Duodenal mucosa (tissue), 2 donors: ENCODE data around the gene CYP1B1.
"Not testable (repeated sequence)": the region's sequence is repeated elsewhere in the genome, so short reads cannot be mapped to it uniquely, and the experiment has no call there.

ENCODE experiments used
- H3K27ac ChIP-seq: one replicate; pipeline ENCODE4 v1.7.0; 2013; ENCODE audit warnings: low read depth, low read length
- H3K27me3 ChIP-seq, 2 donors: one replicate each; pipeline ENCODE4 v1.7.0; 2013; ENCODE audit warnings: low read length in 2 of 2, control low read depth in 1 of 2; ENCODE audit not compliant: insufficient read depth in 2 of 2, control insufficient read depth in 1 of 2
- H3K36me3 ChIP-seq, 2 donors: one replicate each; pipeline ENCODE4 v1.7.0; 2013; ENCODE audit warnings: low read length in 2 of 2, control low read depth in 1 of 2; ENCODE audit not compliant: insufficient read depth in 2 of 2, control insufficient read depth in 1 of 2
- H3K4me1 ChIP-seq, 2 donors: one replicate each; pipeline ENCODE4 v1.7.0; 2013; ENCODE audit warnings: low read length in 2 of 2, control low read depth in 1 of 2; ENCODE audit not compliant: insufficient read depth in 2 of 2, control insufficient read depth in 1 of 2
- H3K4me3 ChIP-seq, 2 donors: one replicate each; pipeline ENCODE4 v1.7.0; 2013; ENCODE audit warnings: low read length in 2 of 2, low read depth in 1 of 2
- H3K9ac ChIP-seq, 2 donors: one replicate each; pipeline ENCODE4 v1.7.0; 2013; ENCODE audit warnings: low read length in 2 of 2, low read depth in 1 of 2
- H3K9me3 ChIP-seq, 2 donors: one replicate each; pipeline ENCODE4 v1.7.0; 2013; ENCODE audit warnings: low read length in 2 of 2, control low read depth in 1 of 2; ENCODE audit not compliant: control insufficient read depth in 1 of 2

The CYP1B1 gene

DNA sequence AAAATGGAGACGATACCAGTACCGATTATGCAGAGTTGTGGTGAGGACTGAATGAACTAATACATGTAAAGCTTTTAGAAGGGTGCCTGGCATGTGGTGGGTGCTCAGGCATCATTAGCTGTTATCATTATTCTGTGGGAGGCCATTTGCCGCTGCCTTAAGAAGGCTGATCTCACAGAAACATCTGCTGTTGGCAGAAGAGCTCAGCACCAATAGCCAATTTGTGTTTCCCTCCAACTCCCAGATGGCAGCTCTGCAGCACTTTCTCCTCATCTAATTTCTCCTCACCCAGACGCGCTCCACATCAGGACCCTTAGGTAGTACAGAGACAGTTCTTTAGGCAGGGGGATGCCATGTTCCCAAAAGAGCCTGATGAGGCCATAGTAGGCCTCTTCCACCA lies 15.8 kb upstream of the CYP1B1 start:
- H3K9me3 ChIP-seq, result no peaks in the 10 kb centered on the region
- no peak overlapping the region for H3K27ac ChIP-seq
- peaks cover 0 to 3% of the 10 kb centered on the region in 2 donors for H3K27me3 ChIP-seq
- H3K4me1 ChIP-seq, result peaks cover 0 to 7% of the 10 kb centered on the region in 2 donors
- H3K9ac ChIP-seq, result no peak overlapping the region
- no peak overlapping the region for H3K4me3 ChIP-seq
- no peaks in the 10 kb centered on the region for H3K36me3 ChIP-seq

DNA sequence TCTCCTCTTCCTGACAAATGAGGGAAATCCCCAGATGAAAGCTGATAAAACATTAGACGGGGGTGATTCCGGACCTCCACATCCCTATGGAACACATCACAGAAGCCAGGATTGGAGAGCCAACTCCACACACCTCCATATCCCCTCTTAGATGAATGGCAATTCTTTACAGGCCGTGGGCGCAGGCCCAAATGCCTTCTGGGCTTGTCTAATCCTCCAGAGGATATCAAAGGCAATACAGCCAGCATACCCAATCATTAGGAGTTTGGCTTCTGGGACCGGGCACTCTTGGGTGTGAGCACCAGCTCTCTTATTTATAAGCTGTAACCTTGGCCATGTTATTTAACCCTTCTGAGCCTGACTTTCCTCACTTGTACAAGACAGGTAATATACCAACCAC lies 15.0 kb upstream of the CYP1B1 start:
- H3K27ac ChIP-seq, result no peak overlapping the region
- H3K9ac ChIP-seq, result no peak overlapping the region
- no peak overlapping the region for H3K4me3 ChIP-seq
- no peaks in the 10 kb centered on the region for H3K9me3 ChIP-seq
- H3K36me3 ChIP-seq, result no peaks in the 10 kb centered on the region
- peaks cover 0 to 3% of the 10 kb centered on the region in 2 donors for H3K27me3 ChIP-seq
- peaks cover 0 to 7% of the 10 kb centered on the region in 2 donors for H3K4me1 ChIP-seq

DNA sequence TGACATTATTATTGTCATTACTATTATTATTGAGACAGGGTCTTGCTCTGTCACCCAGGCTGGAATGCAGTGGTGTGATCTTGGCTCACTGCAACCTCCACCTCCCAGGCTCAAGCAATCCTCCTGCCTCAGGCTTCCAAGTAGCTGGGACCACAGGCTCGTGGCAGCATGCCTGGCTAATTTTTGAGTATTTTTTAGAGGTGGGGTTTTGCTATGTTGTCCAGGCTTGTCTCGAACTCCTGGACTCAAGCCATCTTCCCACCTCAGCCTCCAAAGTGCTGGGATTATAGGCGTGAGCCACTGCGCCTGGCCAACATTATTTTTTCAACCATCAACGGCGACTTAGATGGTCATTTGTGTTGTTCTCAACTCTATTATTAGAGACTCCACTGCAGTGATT lies 14.3 kb upstream of the CYP1B1 start:
- H3K27ac ChIP-seq, H3K9me3 ChIP-seq, H3K4me3 ChIP-seq, H3K4me1 ChIP-seq, H3K36me3 ChIP-seq, H3K27me3 ChIP-seq, H3K9ac ChIP-seq: not testable (repeated sequence)

DNA sequence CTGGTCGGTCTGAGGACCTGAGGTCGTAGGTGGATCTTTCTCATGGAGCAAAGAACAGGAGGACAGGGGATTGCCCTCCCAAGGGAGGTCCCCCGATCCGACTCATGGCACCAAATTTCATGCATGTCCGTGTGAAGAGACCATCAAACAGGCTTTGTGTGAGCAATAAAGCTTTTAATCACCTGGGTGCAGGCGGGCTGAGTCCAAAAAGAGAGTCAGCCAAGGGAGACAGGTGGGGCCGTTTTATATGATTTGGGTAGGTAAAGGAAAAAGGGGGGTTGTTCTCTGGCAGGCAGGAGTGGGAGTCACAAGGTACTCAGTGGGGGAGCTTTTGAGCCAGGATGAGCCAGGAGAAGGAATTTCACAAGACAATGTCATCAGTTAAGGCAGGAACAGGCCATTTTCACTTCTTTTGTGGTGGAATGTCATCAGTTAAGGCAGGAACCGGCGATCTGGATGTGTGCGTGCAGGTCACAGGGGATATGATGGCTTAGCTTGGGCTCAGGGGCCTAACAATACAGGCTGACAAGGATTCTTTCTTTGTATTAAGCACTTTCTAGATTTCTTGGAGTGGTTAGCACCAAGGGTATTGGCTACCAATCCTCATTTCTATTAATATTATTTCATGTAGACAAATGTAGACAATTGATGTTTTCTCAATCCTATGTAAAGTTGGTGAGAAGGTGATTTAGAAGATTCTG lies 10.2 kb upstream of the CYP1B1 start:
- H3K4me3 ChIP-seq, H3K27me3 ChIP-seq, H3K4me1 ChIP-seq, H3K27ac ChIP-seq, H3K9me3 ChIP-seq, H3K36me3 ChIP-seq, H3K9ac ChIP-seq: not testable (repeated sequence)

DNA sequence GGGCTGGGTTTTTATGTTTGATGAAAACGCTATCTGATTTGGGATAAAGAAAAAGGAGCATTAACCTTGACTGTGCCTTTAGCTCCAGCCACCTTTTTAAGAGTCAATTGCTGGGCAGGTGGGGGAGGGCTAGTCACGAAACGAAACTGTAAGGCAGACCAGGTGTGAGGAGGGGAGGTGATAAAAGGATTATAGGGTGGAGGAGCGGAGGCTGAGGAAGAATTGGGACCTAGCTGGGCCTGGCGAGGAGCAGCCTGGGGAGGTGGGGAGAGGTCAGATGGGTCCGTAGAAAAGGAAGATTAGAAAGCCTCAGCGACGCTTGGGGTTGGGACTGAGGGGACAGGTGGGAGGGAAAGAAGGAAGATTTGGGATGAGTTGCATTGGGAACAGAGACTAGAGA lies 8.6 kb upstream of the CYP1B1 start:
- H3K4me3 ChIP-seq, H3K9ac ChIP-seq, H3K27me3 ChIP-seq, H3K4me1 ChIP-seq, H3K36me3 ChIP-seq, H3K27ac ChIP-seq, H3K9me3 ChIP-seq: not testable (repeated sequence)

DNA sequence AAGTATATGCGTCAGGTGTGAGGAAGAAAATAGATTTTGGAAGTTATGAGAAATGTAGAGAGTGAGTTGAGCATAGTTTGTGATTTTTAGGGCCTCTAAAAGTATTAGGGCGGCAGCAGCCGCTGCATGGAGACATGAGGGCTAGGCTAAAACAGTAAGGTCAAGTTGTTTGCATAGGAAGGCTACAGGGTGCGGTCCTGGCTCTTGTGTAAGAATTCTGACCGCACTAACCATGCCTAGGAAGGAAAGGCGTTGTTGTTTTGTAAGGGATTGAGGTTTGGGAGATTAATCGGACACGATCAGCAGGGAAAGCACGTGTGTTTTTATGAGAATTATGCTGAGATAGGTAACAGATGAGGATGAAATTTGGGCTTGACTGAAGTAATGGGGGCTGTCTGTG lies 6.8 kb upstream of the CYP1B1 start:
- not testable (repeated sequence) for H3K4me1 ChIP-seq, H3K27me3 ChIP-seq, H3K9ac ChIP-seq, H3K27ac ChIP-seq, H3K36me3 ChIP-seq, H3K9me3 ChIP-seq, H3K4me3 ChIP-seq

DNA sequence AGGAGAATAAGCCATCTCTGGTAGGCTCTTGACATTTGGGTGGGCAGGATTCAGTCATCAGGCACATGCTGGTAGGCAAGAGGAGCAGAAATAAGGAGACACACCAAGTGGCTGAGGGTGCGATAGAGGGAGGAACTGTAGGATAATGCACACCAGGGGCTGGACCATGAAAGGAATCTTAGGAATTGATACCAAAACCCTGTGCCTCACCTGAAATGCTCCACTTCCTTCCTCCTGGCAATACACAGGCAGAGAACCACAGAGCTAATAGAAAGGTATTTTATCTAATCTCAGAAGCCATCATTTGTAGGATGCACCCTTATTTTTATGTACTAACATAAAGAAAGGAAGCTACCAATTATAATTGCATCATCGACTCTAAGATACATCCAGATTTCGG lies 4.4 kb upstream of the CYP1B1 start:
- H3K9ac ChIP-seq, result no peak overlapping the region
- H3K27me3 ChIP-seq, result peaks cover 5 to 9% of the 10 kb centered on the region in 2 donors
- H3K9me3 ChIP-seq, result no peaks in the 10 kb centered on the region
- no peaks in the 10 kb centered on the region for H3K36me3 ChIP-seq
- H3K4me3 ChIP-seq, result no peak overlapping the region
- H3K27ac ChIP-seq, result no peak overlapping the region
- H3K4me1 ChIP-seq, result peaks cover 4 to 16% of the 10 kb centered on the region in 2 donors

DNA sequence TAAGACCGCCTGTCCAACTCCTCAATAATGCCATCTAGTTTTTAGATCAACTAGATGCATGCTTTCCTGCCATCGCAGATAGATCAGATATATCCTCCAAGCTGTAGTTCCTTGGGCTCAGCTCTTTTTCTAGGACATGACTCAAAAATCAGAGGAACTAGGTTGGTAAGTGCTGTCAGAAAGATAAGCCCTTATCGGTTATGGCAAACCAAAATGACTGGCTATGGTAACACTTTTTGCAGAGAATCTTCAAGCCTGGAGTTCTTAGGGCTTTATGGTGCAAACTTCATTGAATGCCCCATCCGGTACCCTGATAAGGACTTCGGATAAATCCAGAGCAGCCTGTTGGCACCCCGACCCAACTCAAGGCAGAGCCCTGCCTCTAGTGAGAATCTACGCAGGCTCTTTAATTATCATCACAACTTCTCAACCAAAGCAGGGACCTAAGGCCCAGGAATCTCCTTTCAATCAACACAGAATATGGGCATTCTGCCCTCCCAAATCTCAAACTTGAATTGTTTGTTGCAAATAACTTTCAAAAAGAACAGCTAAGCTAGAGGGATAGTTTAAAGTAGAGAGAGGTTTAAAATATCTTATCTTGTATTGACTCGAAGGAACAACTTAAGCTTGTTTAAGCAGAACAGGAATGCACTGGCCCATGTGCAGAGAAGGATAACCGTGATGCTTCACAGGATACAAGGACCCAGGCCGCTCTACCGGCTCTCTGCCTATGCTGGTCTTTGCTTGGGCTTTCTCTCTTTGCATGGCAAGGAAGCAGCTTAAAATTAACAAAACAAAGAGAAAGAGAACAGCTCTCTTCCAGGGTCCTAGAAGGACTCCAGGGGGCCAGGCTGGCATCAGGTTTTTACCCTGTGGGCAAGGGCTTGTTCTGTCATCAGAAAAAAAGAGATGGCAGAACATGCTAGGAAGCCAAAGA lies 3.4 kb upstream of the CYP1B1 start:
- no peak overlapping the region for H3K27ac ChIP-seq
- no peaks in the 10 kb centered on the region for H3K36me3 ChIP-seq
- H3K4me3 ChIP-seq, result no peak overlapping the region
- H3K4me1 ChIP-seq, result peaks cover 4 to 20% of the 10 kb centered on the region in 2 donors
- H3K9ac ChIP-seq, result no peak overlapping the region
- peaks cover 14 to 19% of the 10 kb centered on the region in 2 donors for H3K27me3 ChIP-seq
- no peaks in the 10 kb centered on the region for H3K9me3 ChIP-seq

DNA sequence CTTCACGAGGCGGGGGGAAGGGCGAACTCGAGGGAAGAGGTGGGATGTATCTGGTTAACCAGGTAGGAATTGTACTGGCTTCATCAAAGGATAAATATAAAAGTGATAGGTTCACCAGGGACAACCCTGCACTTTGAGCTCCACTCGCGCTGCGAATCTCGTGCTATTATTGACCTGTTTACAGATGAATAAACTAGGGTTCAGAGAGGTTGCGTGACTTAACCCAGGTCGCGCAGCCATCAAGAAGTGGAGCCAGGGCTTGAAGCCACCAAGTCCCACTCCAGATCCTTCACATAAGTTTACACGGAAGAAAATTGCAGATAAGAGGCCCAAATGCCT lies 1.4 kb upstream of the CYP1B1 start:
- H3K27me3 ChIP-seq, result peaks cover 20 to 22% of the 10 kb centered on the region in 2 donors
- peak overlapping the region in 1 of 2 donors; percentile 15 for H3K9ac ChIP-seq
- no peak overlapping the region for H3K27ac ChIP-seq
- no peaks in the 10 kb centered on the region for H3K36me3 ChIP-seq
- H3K4me1 ChIP-seq, result peaks cover 4 to 20% of the 10 kb centered on the region in 2 donors
- peak overlapping the region; percentile 67 for H3K4me3 ChIP-seq
- no peaks in the 10 kb centered on the region for H3K9me3 ChIP-seq

DNA sequence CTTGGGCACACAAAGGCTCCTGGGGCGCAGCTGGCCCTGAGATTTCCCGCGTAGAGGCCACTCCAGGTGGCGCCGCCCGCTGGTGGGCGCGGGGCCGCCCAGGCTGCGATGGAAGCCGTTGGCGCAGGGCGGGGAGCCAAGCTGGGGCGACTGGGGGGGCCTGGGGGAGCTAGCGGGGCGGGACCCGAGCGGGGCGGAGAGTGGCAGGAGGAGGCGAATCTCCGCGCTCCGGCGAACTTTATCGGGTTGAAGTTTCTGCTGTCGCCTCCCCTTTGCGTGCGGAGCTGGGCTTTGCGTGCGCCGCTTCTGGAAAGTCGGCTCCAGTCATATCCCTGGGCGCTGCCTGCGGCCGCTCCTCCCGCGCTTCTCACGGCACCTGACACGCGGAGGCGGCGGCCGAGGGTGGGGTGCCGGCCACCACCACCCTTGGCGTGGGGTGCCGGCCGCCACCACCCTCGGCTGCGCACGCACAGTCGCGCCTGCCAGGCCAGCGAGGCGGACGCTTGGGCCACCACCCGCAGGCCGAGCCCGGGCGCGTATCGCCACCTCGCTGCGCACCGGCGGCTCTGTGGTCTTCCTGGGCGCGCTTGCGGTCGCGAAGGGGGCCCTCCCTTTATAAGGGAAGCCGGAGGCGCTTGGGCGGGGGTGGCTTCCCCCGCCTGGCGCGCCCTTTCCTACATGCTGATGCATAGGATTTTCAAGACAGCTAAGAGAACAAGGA lies 919 bp upstream of the CYP1B1 start:
- H3K9me3 ChIP-seq, result no peaks in the 10 kb centered on the region
- no peaks in the 10 kb centered on the region for H3K36me3 ChIP-seq
- peak overlapping the region in 1 of 2 donors; percentile 15 for H3K9ac ChIP-seq
- H3K27me3 ChIP-seq, result peaks cover 20 to 22% of the 10 kb centered on the region in 2 donors
- H3K27ac ChIP-seq, result peak overlapping the region; percentile 50
- peaks cover 4 to 20% of the 10 kb centered on the region in 2 donors for H3K4me1 ChIP-seq
- peak overlapping the region; percentile 67 for H3K4me3 ChIP-seq
